22Rv1 (cell line): ENCODE data around the gene RERE.

Source experiments
- H3K27ac ChIP-seq: fragments of 450-650 bp; 2 replicates; pipeline ENCODE4 v1.5.1; 2017
- ZFX ChIP-seq: fragments of 450-650 bp; IDR thresholded peaks from 2 replicates; pipeline ENCODE4 v1.6.1; 2017; ENCODE audit warnings: antibody characterized with exemption, borderline replicate concordance
- TF ChIP-seq, protein P1 (sequence below): fragments of 450-650 bp; IDR thresholded peaks from 2 replicates; pipeline ENCODE4 v1.5.1; 2017; ENCODE audit warnings: mild to moderate bottlenecking

Gene RERE

GRCh38 chr1:8687039-8687438, 130.4 kb downstream of the RERE start:
- H3K27ac ChIP-seq, result no peak overlapping the region
- no peak for TF ChIP-seq ZFX
- TF ChIP-seq, protein P1, sequence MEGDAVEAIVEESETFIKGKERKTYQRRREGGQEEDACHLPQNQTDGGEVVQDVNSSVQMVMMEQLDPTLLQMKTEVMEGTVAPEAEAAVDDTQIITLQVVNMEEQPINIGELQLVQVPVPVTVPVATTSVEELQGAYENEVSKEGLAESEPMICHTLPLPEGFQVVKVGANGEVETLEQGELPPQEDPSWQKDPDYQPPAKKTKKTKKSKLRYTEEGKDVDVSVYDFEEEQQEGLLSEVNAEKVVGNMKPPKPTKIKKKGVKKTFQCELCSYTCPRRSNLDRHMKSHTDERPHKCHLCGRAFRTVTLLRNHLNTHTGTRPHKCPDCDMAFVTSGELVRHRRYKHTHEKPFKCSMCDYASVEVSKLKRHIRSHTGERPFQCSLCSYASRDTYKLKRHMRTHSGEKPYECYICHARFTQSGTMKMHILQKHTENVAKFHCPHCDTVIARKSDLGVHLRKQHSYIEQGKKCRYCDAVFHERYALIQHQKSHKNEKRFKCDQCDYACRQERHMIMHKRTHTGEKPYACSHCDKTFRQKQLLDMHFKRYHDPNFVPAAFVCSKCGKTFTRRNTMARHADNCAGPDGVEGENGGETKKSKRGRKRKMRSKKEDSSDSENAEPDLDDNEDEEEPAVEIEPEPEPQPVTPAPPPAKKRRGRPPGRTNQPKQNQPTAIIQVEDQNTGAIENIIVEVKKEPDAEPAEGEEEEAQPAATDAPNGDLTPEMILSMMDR, result no peak

DNA sequence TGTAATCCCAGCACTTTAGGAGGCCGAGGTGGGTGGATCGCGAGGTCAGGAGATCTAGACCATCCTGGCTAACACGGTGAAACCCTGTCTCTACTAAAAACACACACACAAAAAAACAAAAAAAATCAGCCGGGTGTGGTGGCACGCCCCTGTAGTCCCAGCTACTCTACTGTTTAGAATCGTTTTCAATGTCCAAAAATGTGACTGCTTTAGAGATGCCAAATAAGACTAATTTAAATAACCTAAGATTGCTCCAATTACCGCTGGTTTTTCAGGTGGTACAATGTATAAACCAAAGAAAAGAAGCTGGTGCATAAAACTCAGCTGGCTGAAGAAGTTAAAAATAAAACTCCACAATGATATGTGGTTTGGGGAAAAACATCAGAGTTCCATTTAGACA, 132.0 kb downstream of the RERE start:
- TF ChIP-seq ZFX, result no peak
- TF ChIP-seq, protein P1, result no peak
- H3K27ac ChIP-seq, result no peak overlapping the region

- no peak overlapping the region for H3K27ac ChIP-seq
- TF ChIP-seq, protein P1, result no peak
- TF ChIP-seq ZFX, result no peak
These were observed 132.8 kb downstream of the RERE start for GRCh38 chr1:8684590-8684989.

DNA sequence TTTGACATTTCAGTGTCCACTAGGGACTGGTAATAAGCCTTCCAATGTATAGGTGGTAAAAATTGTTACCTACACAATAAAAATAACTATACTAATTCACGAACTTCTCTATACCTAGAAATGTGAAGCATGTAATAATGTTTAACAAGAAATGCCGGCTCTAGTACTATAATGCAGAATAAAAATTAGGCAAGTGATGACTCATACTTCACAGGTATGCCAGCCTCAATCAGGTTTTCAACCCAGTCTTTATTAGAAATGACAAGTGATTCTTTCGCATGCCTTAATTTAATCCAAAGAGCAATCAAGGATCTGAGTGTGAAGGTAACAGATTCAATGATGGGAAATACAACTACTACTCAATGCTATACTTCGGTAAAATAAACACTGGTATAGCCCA, 134.9 kb downstream of the RERE start:
- no peak overlapping the region for H3K27ac ChIP-seq
- no peak for TF ChIP-seq ZFX
- TF ChIP-seq, protein P1, result no peak

GRCh38 chr1:8681911-8682310, 135.5 kb downstream of the RERE start:
- TF ChIP-seq ZFX, result no peak
- TF ChIP-seq, protein P1, result no peak
- peak overlapping the region; percentile 61 for H3K27ac ChIP-seq

DNA sequence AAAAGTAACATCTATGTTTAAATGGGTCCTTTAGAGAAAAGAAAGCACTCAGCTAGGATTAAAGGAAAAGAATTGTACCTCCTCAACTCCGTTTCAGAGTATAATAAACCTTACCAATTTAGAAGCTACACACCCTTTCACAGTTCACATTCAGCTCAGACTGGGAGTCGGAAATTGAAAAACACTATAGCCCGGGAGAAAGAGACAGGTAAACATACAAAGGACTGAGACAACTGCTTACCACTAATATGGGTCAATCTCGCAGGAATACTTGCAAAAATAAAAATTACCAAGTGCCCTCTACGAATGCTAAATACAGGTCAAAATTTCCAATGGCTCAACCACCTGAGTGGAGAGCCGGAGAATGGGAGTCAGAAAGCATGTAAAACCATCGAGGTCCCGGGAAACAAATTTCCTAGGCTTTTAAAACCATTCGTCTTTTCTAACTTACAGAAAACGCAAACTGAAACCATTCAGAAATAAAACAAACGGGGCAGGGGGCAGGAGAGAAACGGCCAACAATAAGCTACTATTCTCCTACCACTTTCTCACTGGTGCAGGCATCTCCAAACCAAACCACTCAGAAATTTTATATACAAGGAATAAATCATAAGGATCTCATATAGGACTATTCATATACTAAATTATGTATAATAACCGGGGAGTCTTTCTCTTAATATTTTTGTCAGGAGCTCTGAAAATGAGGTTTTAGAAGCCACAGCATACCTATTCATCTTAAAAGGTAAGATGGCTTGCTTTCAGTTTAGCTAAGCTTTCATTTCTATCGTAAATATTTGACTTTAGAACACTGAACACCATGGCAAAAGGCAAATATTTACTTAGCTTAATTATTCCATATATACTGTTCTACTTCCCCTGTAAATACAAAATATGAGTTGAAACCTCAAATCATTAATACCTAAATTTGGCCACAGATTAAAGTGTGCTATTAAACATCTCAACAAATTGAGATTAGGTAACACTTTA, 136.5 kb downstream of the RERE start:
- no peak for TF ChIP-seq ZFX
- TF ChIP-seq, protein P1, result no peak
- peak overlapping the region; percentile 61 for H3K27ac ChIP-seq

DNA sequence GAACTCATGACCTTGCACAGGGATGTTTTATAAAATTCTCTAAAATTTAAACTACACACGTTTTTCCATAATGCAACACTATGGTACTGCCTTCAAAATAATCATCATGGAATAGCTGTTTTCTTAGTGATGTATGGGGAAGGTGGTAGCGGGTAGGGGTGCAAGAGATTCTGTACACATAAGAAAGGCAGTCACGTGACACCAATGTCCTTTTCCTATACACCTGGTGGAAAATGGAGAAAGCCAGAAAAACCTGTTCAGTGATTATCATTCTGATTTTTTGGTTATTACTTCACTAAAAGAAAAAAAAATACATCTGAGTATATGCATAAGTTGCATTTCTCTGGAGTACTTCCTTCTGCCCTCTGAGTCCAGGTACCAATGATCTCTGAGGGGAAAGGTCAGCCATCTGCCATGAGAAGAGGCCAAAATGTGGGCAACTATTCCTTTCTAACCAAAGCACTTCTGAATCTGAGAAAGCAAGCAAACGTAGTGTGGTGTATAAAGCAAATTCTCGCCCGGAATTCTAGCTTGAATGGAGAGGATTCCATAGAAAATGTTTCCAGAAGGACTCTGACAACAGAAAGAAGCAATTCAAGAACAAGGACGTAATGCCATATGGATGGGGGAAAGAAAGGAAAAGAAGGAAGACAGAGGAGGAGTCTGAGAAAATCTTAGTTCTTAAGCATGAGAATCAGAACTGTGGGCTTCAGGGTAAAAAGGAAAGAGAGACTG, 137.3 kb downstream of the RERE start:
- TF ChIP-seq, protein P1, result no peak
- TF ChIP-seq ZFX, result no peak
- peak overlapping the region; percentile 61 for H3K27ac ChIP-seq
